ENCODE measurements around the gene DNAH14. TPM values are rescaled to one million over a fixed set of nuclear protein-coding genes. Genes with fewer than 3 reads are reported as not detected.

DNAH14 gene
- polyA plus RNA-seq, 1 donor (not counting 4 experiments of a cell fraction or from before 2014, with no cell fraction given): 6.4 TPM

- no peak for DNase-seq (ENCODE audit: low read depth, low spot score)
- H3K9ac ChIP-seq (ENCODE audit: control insufficient read depth, extremely low read depth, insufficient read depth, low read length): no peak overlapping the region
- H3K27me3 ChIP-seq (ENCODE audit: control insufficient read depth, extremely low read depth, insufficient read depth, low read length): no peaks in the 10 kb centered on the region
- no peak overlapping the region for H3K4me2 ChIP-seq (ENCODE audit: control insufficient read depth, extremely low read depth, insufficient read depth, low read depth, low read length)
- peaks cover 2% of the 10 kb centered on the region for H3K4me1 ChIP-seq (ENCODE audit: control insufficient read depth, extremely low read depth, insufficient read depth, low read length)
- no peak overlapping the region for H3K27ac ChIP-seq (ENCODE audit: control insufficient read depth, insufficient read depth, low read length)
- no peak overlapping the region for H3K4me3 ChIP-seq (ENCODE audit: control insufficient read depth in 2 of 3, extremely low read depth in 1 of 3, insufficient read depth in 2 of 3, low read depth in 1 of 3, low read length in 3 of 3)
- dilution Hi-C loops (cut with MboI; ENCODE audit: extremely low pct_ligation_motif_present, low sequenced_read_pairs): no loop called here
- no peaks in the 10 kb centered on the region for H3K9me1 ChIP-seq (ENCODE audit: control insufficient read depth, extremely low read depth, insufficient read depth, low read length)
- TF ChIP-seq EZH2 (IDR thresholded peaks at IDR 0.05; ENCODE audit: low read length) (no peak), CTCF (optimal IDR thresholded peaks at IDR 0.05 in 1 of 3, IDR thresholded peaks at IDR 0.05 in 1 of 3, conservative IDR thresholded peaks at IDR 0.05 in 1 of 3; ENCODE audit: extremely low read depth in 1 of 3, insufficient read depth in 2 of 3, low read length in 3 of 3) (no peak)
- no peak for FAIRE-seq
- H3K9me3 ChIP-seq (ENCODE audit: control insufficient read depth, low read depth, low read length): no peaks in the 10 kb centered on the region
- H2AFZ ChIP-seq (ENCODE audit: control insufficient read depth, low read length): no peak overlapping the region
- no peaks in the 10 kb centered on the region for H3K79me2 ChIP-seq (ENCODE audit: control insufficient read depth, insufficient read depth, low read length)
- H3K36me3 ChIP-seq (ENCODE audit: control insufficient read depth in 2 of 2, extremely low read depth in 1 of 2, insufficient read depth in 2 of 2, low read length in 2 of 2): no peaks in the 10 kb centered on the region
- H4K20me1 ChIP-seq (ENCODE audit: control insufficient read depth, extremely low read depth, insufficient read depth, low read length): no peaks in the 10 kb centered on the region
These were observed 437.1 kb downstream of the DNAH14 start for GRCh38 chr1:225366552-225366951.

- Histone ChIP-seq H3K4me2 (ENCODE audit: control insufficient read depth, extremely low read depth, insufficient read depth, low read depth, low read length) (no peak overlapping the region), H2AFZ (ENCODE audit: control insufficient read depth, low read length) (no peak overlapping the region), H3K27ac (ENCODE audit: control insufficient read depth, insufficient read depth, low read length) (no peak overlapping the region), H3K36me3 (ENCODE audit: control insufficient read depth in 2 of 2, extremely low read depth in 1 of 2, insufficient read depth in 2 of 2, low read length in 2 of 2) (no peaks in the 10 kb centered on the region), H3K79me2 (ENCODE audit: control insufficient read depth, insufficient read depth, low read length) (no peaks in the 10 kb centered on the region), H3K27me3 (ENCODE audit: control insufficient read depth, extremely low read depth, insufficient read depth, low read length) (no peaks in the 10 kb centered on the region), H3K4me3 (ENCODE audit: control insufficient read depth in 2 of 3, extremely low read depth in 1 of 3, insufficient read depth in 2 of 3, low read depth in 1 of 3, low read length in 3 of 3) (no peak overlapping the region), H3K9ac (ENCODE audit: control insufficient read depth, extremely low read depth, insufficient read depth, low read length) (no peak overlapping the region), H3K9me1 (ENCODE audit: control insufficient read depth, extremely low read depth, insufficient read depth, low read length) (no peaks in the 10 kb centered on the region), H3K4me1 (ENCODE audit: control insufficient read depth, extremely low read depth, insufficient read depth, low read length) (peaks cover 2% of the 10 kb centered on the region), H3K9me3 (ENCODE audit: control insufficient read depth, low read depth, low read length) (no peaks in the 10 kb centered on the region), H4K20me1 (ENCODE audit: control insufficient read depth, extremely low read depth, insufficient read depth, low read length) (no peaks in the 10 kb centered on the region)
- TF ChIP-seq EZH2 (IDR thresholded peaks at IDR 0.05; ENCODE audit: low read length): no peak
- TF ChIP-seq CTCF (optimal IDR thresholded peaks at IDR 0.05 in 1 of 3, IDR thresholded peaks at IDR 0.05 in 1 of 3, conservative IDR thresholded peaks at IDR 0.05 in 1 of 3; ENCODE audit: extremely low read depth in 1 of 3, insufficient read depth in 2 of 3, low read length in 3 of 3): no peak
- DNase-seq (ENCODE audit: low read depth, low spot score): no peak
- no peak for FAIRE-seq
- dilution Hi-C loops (cut with MboI; ENCODE audit: extremely low pct_ligation_motif_present, low sequenced_read_pairs): no loop called here
These were observed 438.6 kb downstream of the DNAH14 start for GRCh38 chr1:225368036-225368552.
